ENCODE results near the gene WDR7.

Gene WDR7

DNA sequence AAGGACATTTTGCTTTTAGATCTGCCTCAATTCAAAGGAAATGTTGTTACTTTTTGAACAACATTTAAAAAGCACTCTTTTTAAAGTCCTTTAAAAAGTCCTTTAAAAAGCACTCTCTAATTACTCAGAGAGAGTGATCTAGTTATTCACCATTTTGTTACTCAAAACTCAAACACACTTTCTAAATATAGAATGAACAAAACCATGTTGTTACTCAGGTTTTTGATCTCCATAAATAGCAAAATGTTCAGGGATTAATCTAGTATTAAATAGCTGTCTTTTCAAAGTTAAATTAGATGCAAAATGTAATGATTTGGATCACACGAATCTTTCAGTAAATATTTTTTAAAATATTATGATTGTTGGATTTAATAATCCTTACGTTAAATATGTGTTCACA lies 352.2 kb downstream of the WDR7 start:
- DNase-seq, result no peak

DNA sequence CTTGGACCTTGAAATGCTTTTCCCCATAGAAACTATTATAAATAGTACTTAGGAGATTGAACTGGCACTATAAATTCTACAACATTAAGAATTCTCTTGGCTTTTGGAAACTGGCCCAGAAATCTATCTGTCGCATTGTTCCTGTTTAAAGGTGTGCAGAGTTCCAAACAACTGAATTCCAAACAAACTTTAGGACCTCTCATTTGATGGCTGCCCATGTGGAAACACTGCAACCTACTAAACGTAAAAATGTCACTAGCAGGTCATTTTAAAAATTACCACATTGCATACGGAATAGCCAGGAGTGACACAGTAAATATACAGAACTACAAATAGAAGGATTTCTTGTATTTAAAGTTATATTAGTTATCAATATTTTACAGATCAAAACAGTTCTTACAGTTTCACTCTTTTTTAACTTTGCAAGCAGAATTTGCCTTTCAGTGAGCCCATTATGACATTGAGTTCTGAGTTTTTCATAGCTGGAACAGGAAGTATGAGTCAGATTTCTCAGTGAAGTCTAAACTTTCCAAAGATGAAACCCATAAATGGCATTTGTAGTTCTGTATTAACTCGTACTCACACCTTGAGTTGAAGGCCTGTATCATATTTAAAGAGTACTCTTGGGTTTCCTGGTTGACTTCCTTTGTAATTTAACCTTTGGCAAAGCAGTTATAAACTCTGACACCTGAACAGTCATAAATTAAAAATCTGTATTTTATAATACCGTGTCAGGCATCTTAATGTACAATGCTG lies 353.4 kb downstream of the WDR7 start:
- no peak for DNase-seq

DNA sequence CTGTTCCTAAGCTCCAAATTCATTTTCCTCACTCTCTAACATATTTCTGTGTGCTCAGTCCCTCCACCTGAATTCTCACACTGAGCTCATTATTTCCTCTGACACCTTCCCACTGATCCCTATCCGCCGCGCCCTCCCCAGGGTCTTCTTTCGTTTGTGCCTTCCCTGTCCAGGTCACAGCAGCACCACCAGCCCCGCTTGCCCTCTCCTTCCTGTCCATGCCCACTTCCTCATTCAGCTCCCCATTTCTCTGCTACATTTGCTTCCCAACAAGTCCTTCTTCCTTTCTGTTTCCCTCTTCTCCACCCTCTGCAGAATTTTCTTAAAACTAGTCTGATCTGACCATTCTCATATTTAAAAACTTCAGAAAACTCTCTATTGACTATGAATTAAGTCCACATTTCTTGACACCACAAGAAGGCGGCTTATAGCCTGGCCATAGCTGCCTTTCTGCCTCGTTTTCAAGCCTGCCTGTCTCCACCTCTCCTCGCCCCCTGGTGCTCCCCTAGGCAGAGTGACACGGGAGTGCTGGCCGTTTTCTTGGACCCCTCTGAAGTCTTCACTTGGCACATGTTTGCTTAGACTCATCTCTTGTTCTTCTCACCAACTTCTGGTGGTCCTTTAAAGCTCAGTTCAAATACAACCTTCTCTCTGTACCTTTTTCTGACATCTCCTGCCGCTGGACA lies 357.0 kb downstream of the WDR7 start:
- no peak for DNase-seq

DNA sequence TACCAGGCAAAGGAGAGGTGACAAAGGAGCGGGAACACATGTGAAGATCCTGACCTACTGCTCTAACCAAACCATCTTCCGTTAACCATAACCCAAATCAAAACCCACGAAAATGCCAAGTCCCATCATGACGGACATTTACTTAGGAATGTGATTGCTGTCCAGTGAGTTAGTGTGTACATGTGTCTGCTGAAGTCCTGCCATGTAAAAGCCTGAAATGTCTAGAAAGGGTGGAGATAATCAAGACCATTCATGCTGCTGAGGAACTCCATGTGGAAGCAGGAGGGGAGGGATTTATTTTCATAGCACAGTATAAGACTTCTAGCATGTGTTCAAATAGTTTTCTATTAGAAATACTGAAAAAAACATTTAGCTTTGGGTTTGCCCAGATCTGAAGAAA lies 358.7 kb downstream of the WDR7 start:
- DNase-seq, result no peak

DNA sequence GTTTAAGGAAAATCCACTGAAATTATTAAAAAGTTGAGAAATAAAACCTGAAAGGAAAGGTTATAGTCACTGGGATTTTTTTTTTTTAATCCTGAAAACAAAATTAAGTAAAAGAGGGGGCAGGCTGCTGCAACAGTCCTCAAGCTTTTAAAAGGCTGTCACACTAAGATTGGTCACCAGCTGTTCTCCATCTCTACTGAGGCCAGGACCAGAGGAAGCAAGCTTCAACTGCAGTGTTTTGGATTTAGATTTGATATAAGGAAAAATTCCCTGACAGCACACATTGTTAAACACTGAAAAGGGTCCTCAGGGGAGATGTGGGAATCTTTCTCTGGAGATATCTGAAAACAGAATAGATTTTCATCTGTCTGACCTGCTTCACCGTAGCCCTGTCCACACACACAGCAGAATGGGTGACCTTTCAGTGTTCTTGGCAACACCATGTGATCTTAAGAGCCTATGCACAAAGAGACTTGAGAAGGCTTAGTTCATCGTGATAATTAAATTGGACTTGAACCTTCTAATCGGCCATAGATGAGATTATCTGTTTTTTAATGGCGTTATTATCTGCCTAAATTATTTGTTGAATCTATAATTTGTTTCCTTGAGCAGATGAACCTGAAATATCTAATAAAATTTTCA lies 363.7 kb downstream of the WDR7 start:
- DNase-seq, result no peak

DNA sequence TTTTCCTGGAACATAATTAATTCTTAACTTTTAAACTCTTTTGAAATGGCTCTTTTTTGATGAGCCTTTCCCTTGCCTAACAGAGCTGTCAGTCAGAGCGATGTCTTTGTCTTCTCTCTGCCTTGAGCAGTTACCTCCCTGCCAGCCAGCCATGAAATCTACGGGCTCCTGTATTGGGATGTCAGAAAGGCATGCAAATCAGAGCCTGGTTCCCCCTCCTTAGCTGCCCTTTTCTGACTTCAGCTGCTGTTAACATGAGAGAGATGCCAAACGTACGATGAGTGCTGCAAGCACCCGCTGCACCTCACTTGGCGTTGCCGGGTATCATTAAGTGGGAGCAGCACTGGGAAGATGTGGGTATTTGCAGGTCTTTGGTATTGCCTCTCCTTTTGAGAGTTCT lies 364.3 kb downstream of the WDR7 start:
- DNase-seq, result no peak

DNA sequence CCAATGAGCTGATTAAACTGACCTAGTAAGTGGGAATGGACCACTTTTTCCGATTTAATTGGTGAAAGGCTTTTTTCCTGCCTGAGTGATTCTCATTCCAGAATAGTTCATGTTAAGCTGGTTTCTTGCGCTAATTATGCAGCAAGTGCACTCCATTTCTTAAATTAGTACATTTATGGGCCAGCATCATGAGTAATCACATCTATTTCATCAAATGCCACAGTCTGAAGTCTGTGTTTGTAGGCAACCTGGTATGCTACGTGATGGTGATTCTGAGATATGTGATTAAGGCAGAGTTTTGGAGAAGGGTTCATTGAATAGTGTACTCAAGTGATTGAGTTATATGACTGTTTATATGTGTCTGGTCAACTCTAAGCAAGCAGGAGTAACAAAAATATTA lies 367.7 kb downstream of the WDR7 start:
- no peak for DNase-seq

DNA sequence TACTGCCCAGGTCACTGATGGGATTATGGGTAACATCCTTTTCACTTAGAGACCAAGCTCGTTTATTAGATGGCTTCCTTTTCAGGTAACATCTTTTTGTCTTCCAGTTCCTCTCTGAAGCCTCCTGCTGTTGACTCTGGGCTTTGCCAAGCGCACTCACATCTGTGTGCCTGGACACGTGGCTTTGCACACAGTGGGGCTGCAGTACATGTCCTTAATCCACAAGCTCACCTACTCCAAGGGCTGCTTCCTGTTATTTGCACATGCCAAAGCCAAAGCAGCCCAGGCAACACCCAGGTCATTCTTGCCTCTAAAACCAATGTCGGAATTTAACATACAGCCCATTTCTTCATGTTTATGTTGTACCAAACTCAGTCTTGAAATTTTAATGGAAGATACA lies 371.6 kb downstream of the WDR7 start:
- no peak for DNase-seq

DNA sequence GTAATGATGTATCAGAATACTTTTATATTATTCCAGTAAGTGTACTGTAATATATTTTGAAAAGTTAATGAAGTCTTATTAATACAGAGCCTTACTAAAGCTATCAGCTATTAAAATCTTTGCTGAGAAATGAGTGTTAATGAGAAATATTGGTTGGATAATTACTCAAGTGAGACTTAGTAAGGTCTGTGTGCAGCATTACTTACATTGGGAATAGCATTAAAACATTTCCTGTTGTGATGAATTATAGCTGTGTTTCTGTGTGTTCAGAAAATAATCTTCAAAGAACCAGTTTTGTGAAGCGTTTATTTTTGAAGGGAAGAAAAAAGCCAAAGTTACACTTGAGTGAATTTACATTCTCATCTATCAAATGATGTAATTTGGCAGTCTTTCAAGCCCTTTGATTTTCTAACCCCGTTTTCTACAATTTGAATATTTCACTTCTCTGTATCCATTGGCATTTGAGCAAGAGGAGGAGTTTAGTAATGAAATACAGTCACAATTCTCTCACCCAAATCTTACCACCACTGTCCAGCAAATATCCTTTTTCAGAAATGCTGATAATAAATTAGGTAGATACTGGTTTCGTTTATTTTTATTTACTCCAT lies 372.2 kb downstream of the WDR7 start:
- no peak for DNase-seq

DNA sequence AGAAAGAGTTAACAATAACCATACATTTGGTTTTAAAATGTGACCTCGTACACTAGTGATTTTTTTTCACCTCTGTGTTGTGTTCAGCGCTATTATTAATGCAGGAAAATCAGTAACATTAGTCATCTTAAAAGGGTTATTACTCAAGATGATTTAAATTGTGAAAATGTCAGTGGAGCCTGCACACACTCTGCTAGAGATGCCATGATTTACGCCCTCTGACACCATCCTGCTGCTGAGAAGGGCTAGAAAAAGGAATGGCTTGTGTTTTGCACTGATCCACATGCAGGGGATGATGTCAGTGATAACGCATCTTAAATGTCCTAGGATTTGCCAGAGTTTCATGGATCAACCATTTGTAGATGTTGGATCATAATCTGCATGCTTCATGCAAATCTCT lies 374.4 kb downstream of the WDR7 start:
- DNase-seq, result no peak

DNA sequence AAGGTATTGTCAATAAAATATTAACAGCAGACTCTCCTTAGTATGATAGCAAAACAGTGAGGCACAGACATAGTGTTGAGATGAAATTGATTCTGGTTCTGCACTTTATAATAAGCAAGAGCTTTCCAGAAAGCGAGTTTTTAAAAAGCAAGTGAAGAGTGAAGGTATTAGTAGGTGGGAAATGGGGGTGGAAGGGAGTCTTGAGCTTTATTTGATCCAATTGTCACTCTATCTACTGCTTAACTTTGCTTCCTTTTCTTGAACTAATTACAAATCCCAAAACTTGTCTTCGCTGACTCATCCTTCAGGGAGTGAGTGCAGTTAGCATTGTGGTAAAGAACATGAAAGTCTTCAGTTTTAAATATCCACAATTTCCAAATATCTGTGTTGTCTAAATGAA lies 375.2 kb downstream of the WDR7 start:
- DNase-seq, result no peak

DNA sequence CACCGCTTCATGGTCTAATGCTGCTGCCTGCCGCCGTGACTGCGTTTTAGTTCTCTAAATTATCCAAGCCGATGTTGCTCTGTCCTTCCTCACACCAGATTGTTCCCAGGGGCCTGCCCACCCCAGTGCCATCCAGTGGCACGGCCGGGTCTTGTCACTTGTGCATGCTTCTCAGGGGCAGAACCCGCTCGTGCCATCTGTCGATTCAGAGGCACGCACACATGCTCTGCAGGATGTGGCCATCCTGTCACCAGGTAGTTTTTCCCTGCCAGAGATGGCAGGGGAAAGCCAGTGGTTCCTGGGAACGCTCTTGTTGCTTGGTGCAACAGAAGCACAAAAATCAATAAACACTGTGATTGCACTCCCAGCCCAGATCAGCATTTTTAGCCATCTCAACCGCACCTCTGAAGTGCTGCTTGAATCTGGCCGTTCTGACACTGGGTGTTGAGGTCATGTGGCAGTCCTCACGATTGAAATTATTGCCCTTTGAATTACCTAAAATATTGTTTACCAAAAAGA lies 376.1 kb downstream of the WDR7 start:
- no peak for DNase-seq

DNA sequence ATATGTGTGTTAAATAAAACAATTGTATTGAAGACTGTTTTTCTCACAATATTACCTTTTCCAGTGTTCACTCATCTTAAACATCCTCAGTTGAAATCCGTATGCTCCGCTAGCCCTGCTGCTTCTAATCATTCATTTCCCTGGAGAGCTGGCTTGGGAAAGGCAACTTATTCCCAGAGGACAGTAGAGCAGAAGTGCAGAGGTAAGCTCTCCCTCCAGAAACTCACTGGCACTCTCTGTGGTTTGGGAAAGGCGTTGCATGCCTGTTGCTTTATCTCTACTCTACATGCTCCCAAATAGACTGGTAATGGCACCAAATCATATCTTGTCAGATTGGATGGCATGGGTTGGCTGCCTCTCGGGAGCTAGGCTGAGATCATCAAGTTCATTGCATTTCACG lies 378.6 kb downstream of the WDR7 start:
- no peak for DNase-seq

DNA sequence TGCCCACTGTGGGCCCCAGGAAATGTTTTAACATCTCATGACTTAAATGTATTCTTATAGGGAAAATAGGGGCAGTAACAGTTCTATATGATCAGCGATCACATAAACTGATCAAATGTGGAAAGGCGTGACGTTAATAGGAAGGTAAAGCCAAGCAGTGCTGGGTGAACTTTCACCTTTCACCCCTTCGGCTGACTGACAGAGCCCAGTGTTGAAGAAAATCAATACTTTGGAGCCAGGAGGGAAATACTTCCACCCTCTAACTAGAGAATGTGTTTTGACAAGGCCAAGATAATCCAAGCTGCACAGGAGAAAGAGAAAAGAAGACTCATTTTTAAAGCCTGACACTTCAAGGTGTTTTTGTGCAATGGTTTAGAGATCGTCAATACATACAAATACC lies 379.3 kb downstream of the WDR7 start:
- DNase-seq, result no peak

DNA sequence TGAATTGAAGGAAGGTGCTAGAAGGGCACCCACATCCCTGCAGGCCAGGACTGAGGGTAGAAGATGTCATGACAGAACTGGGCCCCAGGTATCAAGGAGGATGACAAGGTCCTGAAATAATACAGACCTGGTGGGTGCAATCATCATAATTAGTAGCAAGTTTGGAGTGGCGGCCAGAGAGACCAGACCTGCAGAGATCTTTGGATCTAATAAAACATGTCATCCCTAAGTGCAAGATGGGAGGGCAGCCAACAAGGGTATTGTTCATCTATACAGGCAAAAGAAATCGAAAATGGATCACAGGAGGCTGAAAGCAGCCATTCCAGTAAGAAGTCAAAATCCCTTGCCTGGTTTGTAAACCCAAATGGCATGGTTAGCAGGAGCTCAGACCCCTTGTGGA lies 384.4 kb downstream of the WDR7 start:
- no peak for DNase-seq

DNA sequence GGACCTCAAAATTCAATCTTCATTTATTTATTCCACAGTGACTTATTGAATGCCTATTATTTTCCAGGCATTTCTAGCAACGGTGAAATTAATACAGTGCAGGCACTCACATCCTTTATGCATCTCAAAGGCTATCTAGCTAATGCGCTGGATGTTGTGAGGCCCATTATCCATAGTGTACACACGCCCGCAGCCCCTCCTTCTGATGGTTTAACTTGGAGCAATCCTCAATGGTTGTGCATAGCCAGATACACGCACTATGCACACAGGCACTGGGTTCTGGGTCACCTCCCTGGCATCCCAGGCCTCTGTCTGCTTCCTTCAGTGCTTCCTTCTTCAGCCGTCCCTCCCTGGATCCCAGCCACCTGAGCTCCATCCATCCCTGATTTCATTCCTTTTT lies 387.2 kb downstream of the WDR7 start:
- DNase-seq, result no peak

DNA sequence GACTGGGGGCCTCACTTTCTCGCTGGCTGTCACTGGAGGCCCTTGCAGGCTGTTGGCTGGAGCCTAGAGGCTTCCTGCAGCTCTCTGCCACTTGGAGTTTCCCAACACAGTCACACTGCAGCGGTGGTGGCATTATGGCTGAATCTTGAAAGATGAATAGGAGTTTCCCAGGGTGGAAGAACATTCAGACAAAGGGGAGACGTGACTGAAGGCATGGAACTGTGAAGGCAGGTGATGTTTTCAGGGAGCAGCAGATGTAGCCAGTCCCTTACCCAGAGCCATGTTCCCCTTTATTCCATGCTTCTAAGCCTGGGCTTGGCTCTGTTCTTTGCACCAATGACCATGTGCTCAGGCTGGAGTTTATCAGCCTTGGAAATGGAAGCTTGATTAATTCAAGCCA lies 389.0 kb downstream of the WDR7 start:
- no peak for DNase-seq

DNA sequence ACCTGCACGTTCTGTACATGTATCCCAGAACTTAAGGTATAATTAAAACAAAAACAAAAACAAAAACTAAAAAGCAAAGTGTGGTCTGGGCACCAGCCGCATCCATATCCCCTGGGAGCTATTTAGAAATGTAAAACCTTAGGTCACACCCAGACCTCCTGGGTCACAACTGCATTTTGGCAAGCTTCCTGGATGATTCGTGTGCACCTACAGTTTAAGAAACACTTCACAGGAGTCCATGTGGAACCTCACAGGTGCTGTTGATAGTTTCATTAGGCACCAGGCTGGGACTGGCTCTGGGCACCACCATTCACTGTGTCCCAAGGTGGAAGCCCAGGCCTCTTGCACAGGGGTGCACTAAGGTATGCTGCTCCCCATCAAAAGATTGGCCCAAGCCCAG lies 392.1 kb downstream of the WDR7 start:
- no peak for DNase-seq

DNA sequence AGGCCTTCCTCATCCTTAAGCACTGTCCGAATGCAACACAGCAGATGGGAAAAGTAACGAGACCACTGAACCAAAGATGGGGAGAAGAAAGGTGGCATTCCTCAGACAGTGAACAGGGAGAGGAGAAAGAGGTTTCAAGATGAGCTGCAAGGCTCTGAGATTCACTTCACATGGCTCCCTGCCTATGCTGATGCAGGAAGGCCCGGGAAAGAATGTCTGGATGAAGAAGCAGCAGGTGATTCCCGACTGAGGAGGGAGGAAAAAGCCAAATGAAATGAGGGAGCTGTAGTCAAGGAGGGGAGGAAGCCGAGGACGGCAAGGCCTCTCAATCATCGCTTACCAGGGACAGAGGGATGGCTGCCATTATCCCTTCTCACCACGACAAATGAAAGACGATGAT lies 397.2 kb downstream of the WDR7 start:
- no peak for DNase-seq

DNA sequence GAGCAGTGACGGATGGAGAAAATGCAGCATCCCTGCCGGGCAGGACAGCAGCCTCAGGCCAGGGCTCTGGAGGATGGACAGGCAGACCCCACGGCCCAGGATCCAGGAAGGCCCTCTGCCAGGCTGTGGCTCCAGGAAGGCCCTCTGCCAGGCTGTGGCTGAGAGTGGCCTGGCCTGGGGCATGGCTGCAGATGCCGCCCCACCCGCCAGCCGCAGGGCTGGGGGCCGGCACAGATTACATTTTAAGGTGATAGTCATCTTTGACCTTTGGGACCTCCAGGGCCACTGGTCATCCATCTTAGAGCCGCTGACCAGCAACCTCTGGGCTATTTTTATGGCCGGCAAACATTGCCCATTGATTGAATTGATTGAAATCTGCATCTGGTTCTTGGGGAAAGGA lies 397.7 kb downstream of the WDR7 start:
- DNase-seq, result no peak

DNA sequence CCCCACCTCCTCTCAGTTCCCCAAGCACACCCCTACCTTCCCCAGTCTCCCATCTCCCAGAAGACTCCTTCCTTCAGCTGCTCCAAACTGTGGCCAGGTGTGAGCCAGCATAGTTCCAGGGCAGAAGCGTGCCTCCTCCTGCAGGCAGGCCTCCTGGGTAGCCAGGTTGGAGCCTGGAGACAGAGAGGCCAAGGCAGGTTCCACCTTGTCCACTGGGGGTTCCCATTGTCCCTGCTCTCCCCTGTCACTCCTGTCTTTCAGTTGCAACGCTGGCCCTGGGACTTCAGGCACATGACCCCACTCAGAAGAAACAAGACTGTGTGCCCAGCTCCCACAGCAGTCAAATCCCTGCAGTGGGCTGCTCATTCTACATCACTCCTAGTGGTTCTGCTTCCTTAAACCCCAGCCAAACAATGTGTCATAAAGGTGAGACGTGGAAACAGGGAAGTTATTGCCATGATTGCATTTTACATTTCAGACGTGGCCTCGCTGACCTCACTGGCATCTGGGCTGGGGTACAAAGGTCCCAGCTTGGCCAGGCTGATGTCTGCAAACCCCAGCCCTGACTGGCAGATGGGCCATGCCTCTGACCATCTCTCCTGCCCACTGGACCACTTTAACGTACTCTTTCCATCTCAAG lies 399.3 kb downstream of the WDR7 start:
- DNase-seq, result no peak

DNA sequence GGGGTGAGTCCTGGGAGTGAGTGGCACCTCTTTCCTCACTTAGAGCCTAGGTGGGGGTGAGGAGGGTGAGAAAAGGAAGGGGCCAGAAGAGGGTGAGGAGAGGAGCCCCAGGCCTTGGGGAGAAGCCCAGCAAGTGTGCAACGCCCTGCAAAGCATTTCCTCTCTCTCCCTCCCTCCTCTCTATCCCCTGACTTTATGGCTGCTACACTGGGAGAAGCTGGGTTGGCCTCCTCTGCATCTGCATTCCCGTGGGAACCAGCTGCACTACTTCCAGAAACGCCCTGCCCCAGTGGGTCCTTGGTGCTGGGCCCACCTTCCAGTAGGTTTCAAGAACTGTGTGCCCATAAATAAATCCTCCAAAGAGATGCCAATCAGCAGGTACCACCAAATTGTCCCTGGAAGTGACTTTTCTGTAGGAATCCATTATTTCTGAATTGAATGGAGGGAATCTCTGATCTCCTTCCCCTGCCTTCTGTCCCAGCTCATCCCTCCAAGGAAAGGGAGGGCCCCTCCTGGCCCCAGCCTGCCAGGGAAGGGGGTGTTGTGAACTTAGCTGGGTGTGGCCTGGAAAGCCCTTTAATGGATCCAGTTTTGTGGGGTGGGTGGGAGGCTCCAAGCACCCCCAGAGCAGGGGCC lies 400.0 kb downstream of the WDR7 start:
- no peak for DNase-seq

DNA sequence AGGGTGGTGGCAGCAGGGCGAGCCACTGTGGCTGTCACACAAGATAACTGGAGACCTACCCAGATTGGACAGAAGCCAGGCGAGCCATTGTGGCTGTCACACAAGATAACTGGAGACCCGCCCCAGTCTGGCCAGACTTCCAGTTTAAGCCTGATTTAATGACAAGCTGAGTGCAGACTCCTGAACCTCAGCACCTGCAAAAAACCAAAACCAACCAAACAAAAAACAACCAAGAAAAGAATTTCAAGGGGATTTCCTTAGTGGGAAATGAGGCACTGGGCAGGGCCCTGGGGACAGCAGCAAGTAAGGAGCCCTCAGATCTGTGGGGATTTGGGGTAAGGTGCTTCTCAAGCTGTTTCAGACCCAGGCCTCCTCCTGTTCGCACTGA lies 400.5 kb downstream of the WDR7 start:
- no peak for DNase-seq

Measured in 8988T (cell line).